Fibroblast of the aortic adventitia (primary cell): ENCODE measurements around the gene MEPE. TPM values are rescaled to one million over a fixed set of nuclear protein-coding genes. Genes with fewer than 3 reads are reported as not detected.

ENCODE experiments used
- DNase-seq: peaks from one replicate; pipeline ENCODE4 v3.0.0-alpha.2; 2010; ENCODE audit warnings: low read depth
- H3K4me3 ChIP-seq: 2 replicates; pipeline ENCODE4 v1.5.1; 2011; ENCODE audit warnings: low read depth, mild to moderate bottlenecking, control low read depth, low read length, moderate library complexity
- CTCF ChIP-seq: IDR thresholded peaks from 2 replicates; pipeline ENCODE4 v1.5.1; 2011; ENCODE audit warnings: mild to moderate bottlenecking, low read length, control low read depth, inconsistent platforms; ENCODE audit not compliant: insufficient read depth
- total RNA-seq: library from RNA; depleted of rRNA; stranded (reverse); fragments of >200 nt; gene quantifications from 2 replicates; pipeline ENCODE4 v1.2.3, GENCODE V29; 2012; ENCODE audit warnings: low replicate concordance

Gene MEPE
- total RNA-seq, 1 donor, result not detected

- no peak for TF ChIP-seq CTCF
- no peak for DNase-seq
- H3K4me3 ChIP-seq, result no peak overlapping the region
Observed at GRCh38 chr4:87804871-87805270, 27.9 kb upstream of the MEPE start.

- no peak overlapping the region for H3K4me3 ChIP-seq
- DNase-seq, result no peak
- no peak for TF ChIP-seq CTCF
Observed at GRCh38 chr4:87805971-87806370, 26.8 kb upstream of the MEPE start.

- DNase-seq, result no peak
- TF ChIP-seq CTCF, result no peak
- no peak overlapping the region for H3K4me3 ChIP-seq
Observed at GRCh38 chr4:87806520-87806919, 26.2 kb upstream of the MEPE start.

GRCh38 chr4:87807402-87807801, 25.4 kb upstream of the MEPE start:
- DNase-seq, result peak; percentile 11
- H3K4me3 ChIP-seq, result no peak overlapping the region
- no peak for TF ChIP-seq CTCF

- H3K4me3 ChIP-seq, result no peak overlapping the region
- no peak for TF ChIP-seq CTCF
- DNase-seq, result no peak
Observed at GRCh38 chr4:87811977-87812376, 20.8 kb upstream of the MEPE start.

GRCh38 chr4:87819281-87819919, 13.4 kb upstream of the MEPE start:
- peak; percentile 71 for DNase-seq
- H3K4me3 ChIP-seq, result no peak overlapping the region
- no peak for TF ChIP-seq CTCF

- DNase-seq, result no peak
- no peak for TF ChIP-seq CTCF
- H3K4me3 ChIP-seq, result no peak overlapping the region
Observed at GRCh38 chr4:87823200-87823599, 9.6 kb upstream of the MEPE start.
